Mucosa of rectum (tissue), 2 donors: ENCODE data around the gene RASSF3.
"Not testable (repeated sequence)": the region's sequence is repeated elsewhere in the genome, so short reads cannot be mapped to it uniquely, and the experiment has no call there.

Source experiments
- H3K27ac ChIP-seq, 2 donors: one replicate each; pipeline ENCODE4 v1.7.0; 2013; ENCODE audit warnings: inconsistent platforms in 2 of 2, low read depth in 2 of 2, low read length in 2 of 2
- H3K27me3 ChIP-seq, 2 donors: one replicate each; pipeline ENCODE4 v1.7.0; 2013; ENCODE audit warnings: low read length in 2 of 2; ENCODE audit not compliant: control insufficient read depth in 2 of 2, insufficient read depth in 2 of 2
- H3K36me3 ChIP-seq, 2 donors: one replicate each; pipeline ENCODE4 v1.7.0; 2013; ENCODE audit warnings: low read length in 2 of 2; ENCODE audit not compliant: control insufficient read depth in 2 of 2, insufficient read depth in 2 of 2
- H3K4me1 ChIP-seq, 2 donors: one replicate each; pipeline ENCODE4 v1.7.0; 2013; ENCODE audit warnings: low read length in 2 of 2, mild to moderate bottlenecking in 1 of 2; ENCODE audit not compliant: control insufficient read depth in 2 of 2, insufficient read depth in 2 of 2
- H3K4me3 ChIP-seq, 2 donors: one replicate each; pipeline ENCODE4 v1.7.0; 2013; ENCODE audit warnings: low read length in 2 of 2
- H3K9ac ChIP-seq, 2 donors: one replicate each; pipeline ENCODE4 v1.7.0; 2013; ENCODE audit warnings: low read length in 2 of 2, low read depth in 1 of 2, mild to moderate bottlenecking in 1 of 2
- H3K9me3 ChIP-seq, 2 donors: one replicate each; pipeline ENCODE4 v1.7.0; 2013; ENCODE audit warnings: low read length in 2 of 2; ENCODE audit not compliant: control insufficient read depth in 2 of 2
- donor health status: healthy.
- donor health status: Normal muscosa, but diverticular disease.

The RASSF3 gene

DNA sequence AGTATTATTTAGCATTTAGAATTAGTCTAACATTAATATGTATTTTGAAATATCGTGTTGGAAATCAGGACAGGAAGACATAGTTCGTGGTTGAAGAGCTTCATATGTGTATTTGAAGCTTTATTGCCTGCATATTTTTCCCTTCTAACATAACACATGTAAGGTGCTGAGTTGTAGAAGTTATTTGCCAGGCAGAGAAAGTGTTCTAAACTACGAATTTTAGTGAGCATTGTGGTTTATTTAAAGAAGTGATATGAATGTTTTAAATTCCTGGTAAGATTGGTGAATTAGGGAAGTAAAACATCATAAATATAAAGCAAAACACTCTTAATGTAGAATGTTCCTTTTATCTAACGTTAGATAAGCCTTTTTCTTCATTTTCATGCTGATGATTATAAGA, 2.5 kb downstream of the RASSF3 start:
- H3K27ac ChIP-seq: no peak overlapping the region
- H3K4me1 ChIP-seq: peaks cover 11 to 12% of the 10 kb centered on the region in 2 donors
- peaks cover 0 to 2% of the 10 kb centered on the region in 2 donors for H3K36me3 ChIP-seq
- H3K4me3 ChIP-seq: peak overlapping the region in 1 of 2 donors; percentile 75
- H3K27me3 ChIP-seq: no peaks in the 10 kb centered on the region
- peak overlapping the region in 1 of 2 donors; percentile 24 for H3K9ac ChIP-seq
- H3K9me3 ChIP-seq: no peaks in the 10 kb centered on the region

DNA sequence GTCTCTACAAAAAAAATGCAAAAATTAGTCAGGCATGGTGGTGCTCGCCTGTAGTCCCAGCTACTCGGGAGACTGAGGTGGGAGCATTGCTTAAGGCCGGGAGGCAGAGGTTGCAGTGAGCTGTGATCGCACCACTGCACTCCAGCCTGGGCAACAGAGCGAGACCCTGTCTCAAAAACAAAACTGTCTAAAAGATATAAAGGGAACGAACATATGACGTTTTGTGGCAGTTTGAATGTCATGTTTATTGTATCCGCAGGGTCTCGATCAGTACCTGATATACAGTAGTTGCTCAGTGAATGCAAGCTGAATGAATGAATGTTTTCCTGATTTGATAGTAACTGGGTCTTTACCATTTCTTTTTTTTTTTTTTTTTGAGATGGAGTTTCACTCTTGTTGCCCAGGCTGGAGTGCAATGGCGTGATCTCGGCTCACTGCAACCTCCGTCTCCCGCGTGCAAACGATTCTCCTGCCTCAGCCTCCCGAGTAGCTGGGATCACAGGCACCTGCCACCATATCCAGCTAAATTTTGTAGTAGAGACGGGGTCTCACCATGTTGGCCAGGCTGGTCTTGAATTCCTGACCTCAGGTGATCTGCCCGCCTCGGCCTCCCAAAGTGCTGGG, 3.6 kb downstream of the RASSF3 start:
- H3K9me3 ChIP-seq, H3K4me3 ChIP-seq, H3K36me3 ChIP-seq, H3K27ac ChIP-seq, H3K9ac ChIP-seq, H3K27me3 ChIP-seq: not testable (repeated sequence)
- H3K4me1 ChIP-seq: peaks cover 8 to 11% of the 10 kb centered on the region in 2 donors

DNA sequence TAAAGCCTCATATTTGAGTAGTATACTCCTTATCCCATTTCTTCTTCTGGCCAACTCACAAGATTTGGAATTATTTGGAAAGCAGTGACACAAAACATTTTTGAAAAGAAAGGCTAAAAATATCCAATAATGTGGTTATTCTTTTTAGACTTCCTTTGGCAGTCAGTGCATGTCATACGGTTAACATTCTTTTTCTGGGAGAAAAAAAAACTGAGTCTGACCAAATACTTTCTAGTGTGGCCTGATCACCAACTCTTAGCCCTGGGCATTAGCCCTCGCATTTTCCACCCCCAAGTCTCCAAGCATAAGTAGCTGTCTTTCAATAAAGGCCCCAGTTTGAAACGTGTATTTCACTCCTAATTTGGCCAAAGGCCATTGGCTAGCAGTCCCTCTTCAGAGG, 5.9 kb downstream of the RASSF3 start:
- H3K27ac ChIP-seq: no peak overlapping the region
- H3K36me3 ChIP-seq: peaks cover 0 to 2% of the 10 kb centered on the region in 2 donors
- H3K4me3 ChIP-seq: no peak overlapping the region
- no peaks in the 10 kb centered on the region for H3K9me3 ChIP-seq
- peaks cover 4 to 10% of the 10 kb centered on the region in 2 donors for H3K4me1 ChIP-seq
- no peak overlapping the region for H3K9ac ChIP-seq
- no peaks in the 10 kb centered on the region for H3K27me3 ChIP-seq

DNA sequence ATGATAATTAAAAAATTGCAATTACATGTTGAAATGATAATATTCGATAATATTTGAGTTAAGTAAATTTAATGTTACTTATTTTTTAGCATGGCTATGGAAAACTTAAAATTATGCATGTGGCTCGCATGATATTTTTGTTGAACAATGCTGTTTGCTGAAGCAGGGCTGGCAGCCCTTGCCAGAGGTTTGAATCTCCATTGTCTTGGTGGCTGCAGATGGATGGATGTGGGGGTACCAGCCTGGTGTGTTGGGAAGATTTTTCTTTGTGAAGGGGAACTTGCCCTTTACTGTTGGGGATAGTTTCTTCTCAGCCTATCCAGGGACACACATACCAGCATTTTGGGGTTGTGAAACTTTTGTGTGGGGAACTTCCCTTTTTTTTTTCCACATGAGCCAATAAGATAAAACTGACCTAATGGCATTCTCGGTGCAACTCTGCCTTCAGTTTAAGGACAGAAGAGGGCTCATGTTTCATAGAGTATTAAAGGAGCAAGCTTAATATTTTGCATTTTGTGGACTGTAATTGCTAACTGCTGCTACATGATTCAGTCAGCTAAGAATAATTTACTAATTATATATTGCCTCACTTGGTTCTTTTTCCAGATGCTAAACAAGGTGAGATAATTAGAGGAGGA, 8.8 kb downstream of the RASSF3 start:
- Histone ChIP-seq H3K27me3 (no peaks in the 10 kb centered on the region), H3K4me3 (no peak overlapping the region), H3K9ac (no peak overlapping the region), H3K27ac (peak overlapping the region; percentile 7 to 9), H3K36me3 (peaks cover 0 to 2% of the 10 kb centered on the region in 2 donors), H3K9me3 (no peaks in the 10 kb centered on the region), H3K4me1 (peaks cover 0 to 5% of the 10 kb centered on the region in 2 donors)

DNA sequence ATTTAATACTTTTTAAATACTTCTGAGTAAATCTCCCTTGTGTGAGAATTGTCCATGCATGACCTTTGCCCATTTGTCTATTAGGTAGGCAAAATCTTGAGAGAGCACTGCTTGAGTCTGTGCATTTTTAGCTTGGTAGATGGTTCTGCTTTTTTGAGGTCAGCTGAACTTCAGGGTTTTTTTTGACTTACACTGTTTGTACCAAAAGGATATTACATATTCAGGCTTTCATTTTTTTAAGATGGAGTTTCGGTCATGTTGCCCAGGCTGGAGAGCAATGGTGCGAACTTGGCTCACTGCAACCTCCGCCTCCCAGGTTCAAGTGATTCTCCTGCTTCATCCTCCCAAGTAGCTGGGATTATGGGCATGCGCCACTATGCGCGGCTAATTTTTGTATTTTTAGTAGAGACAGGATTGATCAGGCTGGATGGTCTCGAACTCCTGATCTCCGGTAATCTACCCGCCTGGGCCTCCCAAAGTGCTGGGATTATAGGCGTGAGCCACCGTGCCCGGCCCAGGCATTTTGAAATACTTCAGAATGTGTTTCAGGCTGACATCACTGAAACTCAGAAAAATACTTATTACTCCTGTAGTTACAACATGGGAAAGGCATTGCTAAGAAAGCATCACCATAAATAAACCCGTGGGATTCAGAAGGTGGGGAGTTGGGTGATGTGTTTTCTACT, 11.1 kb downstream of the RASSF3 start:
- Histone ChIP-seq H3K9ac (no peak overlapping the region), H3K4me1 (peaks cover 13 to 19% of the 10 kb centered on the region in 2 donors), H3K36me3 (no peaks in the 10 kb centered on the region), H3K4me3 (no peak overlapping the region), H3K27ac (peak overlapping the region; percentile 31 to 34), H3K9me3 (no peaks in the 10 kb centered on the region), H3K27me3 (no peaks in the 10 kb centered on the region)

DNA sequence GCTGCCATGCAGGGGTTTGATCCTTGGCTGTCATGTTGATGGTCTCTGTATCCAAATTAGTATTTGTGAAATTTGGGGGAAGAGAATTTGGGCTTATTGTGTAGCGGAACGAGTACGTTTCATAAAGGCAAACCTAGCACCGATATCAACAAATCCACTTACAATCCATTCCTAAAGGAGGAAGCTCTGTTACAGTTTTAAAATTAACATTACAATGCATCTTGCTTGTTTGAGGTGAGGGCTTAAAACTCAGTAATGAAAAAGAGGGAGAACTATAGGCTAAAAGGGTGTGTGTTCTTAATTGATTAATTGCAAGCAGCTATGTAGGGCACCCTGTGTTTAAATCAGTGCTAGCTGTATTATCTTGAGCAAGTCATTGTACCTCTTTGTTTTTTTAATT, 13.7 kb downstream of the RASSF3 start:
- Histone ChIP-seq H3K9me3 (no peaks in the 10 kb centered on the region), H3K4me3 (no peak overlapping the region), H3K27me3 (no peaks in the 10 kb centered on the region), H3K36me3 (no peaks in the 10 kb centered on the region), H3K9ac (no peak overlapping the region), H3K27ac (no peak overlapping the region), H3K4me1 (peaks cover 13 to 21% of the 10 kb centered on the region in 2 donors)

DNA sequence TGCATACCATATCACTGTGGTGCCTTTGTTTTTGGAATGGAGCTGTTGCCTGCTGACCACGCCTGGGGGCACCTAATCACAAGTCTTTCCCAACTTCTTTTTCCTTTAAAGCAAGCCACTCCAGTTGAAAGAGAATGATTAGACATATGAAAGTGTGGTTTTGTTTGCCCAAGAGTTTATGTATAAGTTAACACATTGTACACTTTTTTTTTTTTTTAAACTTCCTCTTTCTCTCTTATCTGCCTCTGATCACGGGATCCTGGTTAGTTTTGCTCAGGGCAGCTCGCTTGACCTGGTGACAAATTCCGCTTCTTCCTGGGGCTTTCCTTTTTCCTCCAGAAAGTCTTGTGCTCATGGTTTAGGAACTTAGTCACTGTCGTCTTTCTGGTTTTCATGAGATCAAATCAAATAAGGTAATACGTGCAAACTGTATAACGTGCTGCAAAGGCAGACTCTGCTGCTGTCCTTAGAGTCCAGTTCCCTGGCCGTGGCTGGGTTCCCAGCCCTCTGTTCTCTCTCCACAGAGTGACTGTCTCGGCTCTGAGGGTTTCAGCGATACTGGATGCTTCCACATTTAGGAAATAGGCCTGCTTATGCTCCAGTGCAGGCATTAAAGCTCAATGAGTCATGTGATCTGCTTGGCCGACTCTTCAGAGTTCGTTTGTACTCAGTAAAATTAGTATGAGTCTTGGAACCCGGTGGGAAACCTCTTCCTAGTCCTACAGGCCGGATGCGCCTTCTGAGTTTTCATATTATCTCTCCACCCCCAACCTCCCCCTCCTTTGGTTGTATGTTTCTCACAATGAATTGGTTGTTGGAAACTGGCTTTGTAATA, 15.2 kb downstream of the RASSF3 start:
- Histone ChIP-seq H3K27me3 (no peaks in the 10 kb centered on the region), H3K4me3 (peak overlapping the region; percentile 47 to 70), H3K36me3 (no peaks in the 10 kb centered on the region), H3K27ac (peak overlapping the region; percentile 79 to 87), H3K9me3 (no peaks in the 10 kb centered on the region), H3K4me1 (peaks cover 13 to 18% of the 10 kb centered on the region in 2 donors), H3K9ac (peak overlapping the region; percentile 63 to 76)

DNA sequence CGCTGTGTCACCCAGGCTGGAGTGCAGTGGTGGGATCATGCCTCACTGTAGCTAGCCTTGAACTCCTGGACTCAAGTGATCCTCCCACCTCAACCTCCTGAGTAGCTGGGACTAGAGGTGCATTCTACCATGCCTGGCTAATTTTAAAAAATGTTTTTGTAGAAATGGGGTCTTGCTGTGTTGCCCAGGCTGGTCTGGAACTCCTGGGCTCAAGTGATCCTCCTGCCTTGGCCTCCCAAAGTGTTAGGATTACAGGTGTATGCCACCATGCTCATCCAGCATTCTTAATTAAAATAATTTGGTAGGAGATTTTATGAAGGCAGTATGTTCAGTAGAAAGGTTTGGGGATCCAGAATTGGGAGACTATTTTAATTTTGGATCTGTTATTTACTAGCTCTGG, 16.3 kb downstream of the RASSF3 start:
- H3K9me3 ChIP-seq, H3K36me3 ChIP-seq, H3K4me3 ChIP-seq, H3K27ac ChIP-seq, H3K9ac ChIP-seq, H3K27me3 ChIP-seq: not testable (repeated sequence)
- H3K4me1 ChIP-seq: peaks cover 13 to 18% of the 10 kb centered on the region in 2 donors

DNA sequence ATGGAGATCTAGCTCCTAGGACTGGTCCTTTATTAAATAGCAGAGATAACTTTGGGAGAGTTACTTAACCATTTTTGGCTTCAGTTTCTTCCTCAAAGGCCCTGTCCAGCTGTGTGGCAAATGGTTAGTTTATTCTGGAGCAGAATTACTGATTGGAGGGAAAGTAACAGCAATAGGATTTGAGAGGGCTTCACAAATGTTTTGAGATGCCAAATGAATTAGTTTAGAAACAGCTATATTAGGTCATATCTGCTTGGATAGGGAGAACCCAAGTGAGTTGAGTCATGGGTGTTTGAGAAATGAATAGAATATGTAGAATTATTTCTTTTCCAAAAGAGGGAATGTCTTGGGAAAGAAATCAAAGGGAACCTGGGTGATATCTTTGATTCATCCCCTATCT, 17.5 kb downstream of the RASSF3 start:
- Histone ChIP-seq H3K4me1 (peaks cover 13 to 18% of the 10 kb centered on the region in 2 donors), H3K27ac (peak overlapping the region; percentile 3 to 24), H3K9ac (no peak overlapping the region), H3K27me3 (no peaks in the 10 kb centered on the region), H3K4me3 (no peak overlapping the region), H3K36me3 (peaks cover 1 to 5% of the 10 kb centered on the region in 2 donors), H3K9me3 (no peaks in the 10 kb centered on the region)
